H1 (cell line): ENCODE data around the gene RAET1L. TPM values are rescaled to one million over a fixed set of nuclear protein-coding genes. Genes with fewer than 3 reads are reported as not detected.

Experiments used
- CTCF ChIA-PET: fragments of 300-600 bp; sonication (Branson Sonifier 250); formaldehyde crosslinking; loops from one replicate; lab custom pipeline; 2021; ENCODE audit not compliant: partially characterized antibody; lab: Charles Lee
- POLR2A ChIA-PET: fragments of 300-600 bp; sonication (Branson Sonifier 250); formaldehyde crosslinking; loops from one replicate; lab custom pipeline; 2021; ENCODE audit warnings: inconsistent platforms; ENCODE audit not compliant: partially characterized antibody; lab: Charles Lee
- DNase-seq, 2 experiments: peaks; one replicate each; pipeline versions ENCODE4 v3.0.0 to v3.0.0-alpha.2; 2010 to 2022; ENCODE audit warnings: low spot score in 2 of 2, low read depth in 1 of 2, mixed read lengths in 1 of 2
- FAIRE-seq: peaks from 2 replicates; lab custom pipeline; 2011; peaks lifted over from hg19 to GRCh38; lab: Jason Lieb, UNC
- H2AFZ ChIP-seq: 2 replicates; pipeline ENCODE4 v1.8.1; 2012; ENCODE audit warnings: low read length, inconsistent platforms
- H2AK5ac ChIP-seq: 2 replicates; pipeline ENCODE4 v1.6.1; 2013; ENCODE audit warnings: low read depth, low read length
- H2BK120ac ChIP-seq: replicated peaks from 2 replicates; pipeline ENCODE3; 2013; ENCODE audit warnings: low read depth, low read length, inconsistent platforms
- H2BK12ac ChIP-seq: 2 replicates; pipeline ENCODE4 v1.6.1; 2013; ENCODE audit warnings: low read depth, low read length
- H2BK15ac ChIP-seq: 2 replicates; pipeline ENCODE4 v1.6.1; 2013; ENCODE audit warnings: low read length
- H2BK20ac ChIP-seq: 2 replicates; pipeline ENCODE4 v1.6.1; 2013; ENCODE audit warnings: low read length
- H2BK5ac ChIP-seq: 2 replicates; pipeline ENCODE4 v1.6.1; 2013; ENCODE audit warnings: low read depth, low read length
- H3K14ac ChIP-seq: 2 replicates; pipeline ENCODE4 v1.6.1; 2013; ENCODE audit warnings: inconsistent platforms; ENCODE audit not compliant: insufficient read length
- H3K18ac ChIP-seq: 2 replicates; pipeline ENCODE4 v1.6.1; 2013; ENCODE audit warnings: low read length; ENCODE audit errors: extremely low read depth
- H3K23ac ChIP-seq: 2 replicates; pipeline ENCODE4 v1.6.1; 2013; ENCODE audit warnings: inconsistent platforms; ENCODE audit not compliant: insufficient read length
- H3K23me2 ChIP-seq: 2 replicates; pipeline ENCODE4 v1.6.1; 2013; ENCODE audit warnings: low read depth, low read length
- H3K27ac ChIP-seq: 2 replicates; pipeline ENCODE4 v1.6.1; 2011; ENCODE audit warnings: low read depth, low read length, inconsistent platforms
- H3K27me3 ChIP-seq, 4 experiments: replicated peaks in 1 of 4; 1 replicate in 1 of 4; 2 replicates in 3 of 4; pipeline versions ENCODE4 v1.6.1 to v1.8.1; 2011 to 2013; ENCODE audit warnings: low read length in 3 of 4, mild to moderate bottlenecking in 3 of 4, inconsistent platforms in 2 of 4, mixed read lengths in 2 of 4, moderate library complexity in 1 of 4; ENCODE audit not compliant: control insufficient read depth in 3 of 4, insufficient read depth in 3 of 4; ENCODE audit errors: extremely low read depth in 1 of 4
- H3K36me3 ChIP-seq, 4 experiments: 2 replicates each; pipeline versions ENCODE4 v1.6.1 to v1.8.1; 2011 to 2013; ENCODE audit warnings: mild to moderate bottlenecking in 4 of 4, low read length in 3 of 4, moderate library complexity in 2 of 4, control low read depth in 1 of 4, inconsistent platforms in 1 of 4; ENCODE audit not compliant: insufficient read depth in 4 of 4, control insufficient read depth in 2 of 4
- H3K4ac ChIP-seq: replicated peaks from 2 replicates; pipeline ENCODE3; 2013; ENCODE audit warnings: low read length, low read depth, mixed read lengths, inconsistent platforms; ENCODE audit not compliant: insufficient read length
- H3K4me1 ChIP-seq, 4 experiments: replicated peaks in 1 of 4; 1 replicate in 1 of 4; 2 replicates in 3 of 4; pipeline versions ENCODE4 v1.6.1 to v1.8.1; 2011 to 2013; ENCODE audit warnings: low read length in 3 of 4, inconsistent platforms in 2 of 4, mixed read lengths in 1 of 4; ENCODE audit not compliant: insufficient read depth in 4 of 4, control insufficient read depth in 3 of 4
- H3K4me2 ChIP-seq, 2 experiments: 2 replicates each; pipeline versions ENCODE4 v1.6.1 to v1.8.1; 2011 to 2013; ENCODE audit warnings: low read depth in 2 of 2, low read length in 2 of 2, control low read depth in 1 of 2, inconsistent platforms in 1 of 2, mild to moderate bottlenecking in 1 of 2; ENCODE audit not compliant: insufficient read depth in 1 of 2
- H3K4me3 ChIP-seq, 4 experiments: fragments of 200-600, 300-600 bp in 1 of 4; sonication (generic), shearing (Covaris generic), sonication (Bioruptor Twin) in 1 of 4; 2 replicates each; pipeline versions ENCODE4 v1.5.1 to v1.8.1; 2011 to 2016; ENCODE audit warnings: low read length in 4 of 4, low read depth in 3 of 4, control low read depth in 2 of 4, inconsistent platforms in 2 of 4, mild to moderate bottlenecking in 2 of 4, mixed read lengths in 1 of 4, moderate library complexity in 1 of 4; ENCODE audit not compliant: insufficient read depth in 2 of 4; ENCODE audit errors: extremely low read depth in 1 of 4
- H3K56ac ChIP-seq: replicated peaks from 2 replicates; pipeline ENCODE3; 2013; ENCODE audit warnings: low read depth, mild to moderate bottlenecking, mixed read lengths, low read length, inconsistent platforms; ENCODE audit not compliant: insufficient read length
- H3K79me1 ChIP-seq: 2 replicates; pipeline ENCODE4 v1.6.1; 2013; ENCODE audit warnings: low read depth, low read length, control low read depth
- H3K79me2 ChIP-seq, 2 experiments: 2 replicates each; pipeline versions ENCODE4 v1.6.1 to v1.8.1; 2012 to 2013; ENCODE audit warnings: low read length in 2 of 2, mild to moderate bottlenecking in 2 of 2, inconsistent platforms in 1 of 2; ENCODE audit not compliant: insufficient read depth in 2 of 2, control insufficient read depth in 1 of 2
- H3K9ac ChIP-seq, 4 experiments: replicated peaks in 1 of 4; 1 replicate in 1 of 4; 2 replicates in 3 of 4; pipeline versions ENCODE4 v1.6.1 to v1.8.1; 2011 to 2013; ENCODE audit warnings: low read depth in 3 of 4, low read length in 3 of 4, control low read depth in 2 of 4, mild to moderate bottlenecking in 2 of 4, moderate library complexity in 2 of 4, inconsistent platforms in 1 of 4; ENCODE audit errors: extremely low read depth in 1 of 4
- H3K9me3 ChIP-seq, 2 experiments: 2 replicates each; pipeline versions ENCODE4 v1.6.1 to v1.8.1; 2012 to 2013; ENCODE audit warnings: mild to moderate bottlenecking in 2 of 2, moderate library complexity in 2 of 2, control low read depth in 1 of 2, inconsistent platforms in 1 of 2, low read depth in 1 of 2, low read length in 1 of 2, mixed read lengths in 1 of 2; ENCODE audit not compliant: insufficient read depth in 2 of 2
- H4K20me1 ChIP-seq, 2 experiments: replicated peaks in 1 of 2; 2 replicates each; pipeline versions ENCODE3 to v1.8.1; 2011 to 2013; ENCODE audit warnings: inconsistent platforms in 2 of 2, low read length in 2 of 2, mild to moderate bottlenecking in 1 of 2; ENCODE audit not compliant: insufficient read depth in 2 of 2, control insufficient read depth in 1 of 2
- H4K5ac ChIP-seq: 2 replicates; pipeline ENCODE4 v1.6.1; 2013; ENCODE audit warnings: low read length, low read depth, mixed read lengths, inconsistent platforms; ENCODE audit not compliant: insufficient read length
- H4K8ac ChIP-seq: 2 replicates; pipeline ENCODE4 v1.8.0; 2013; ENCODE audit warnings: mild to moderate bottlenecking, moderate library complexity, low read length, inconsistent platforms; ENCODE audit not compliant: insufficient read depth; ENCODE audit errors: extremely low read depth
- H4K91ac ChIP-seq: replicated peaks from 2 replicates; pipeline ENCODE3; 2013; ENCODE audit warnings: low read length, mixed read lengths, inconsistent platforms; ENCODE audit not compliant: insufficient read length
- BACH1 ChIP-seq: IDR thresholded peaks from 2 replicates; pipeline ENCODE4 v1.6.1; 2012; ENCODE audit warnings: low read length, improper control_type of control experiment
- CBX8 ChIP-seq: fragments of 300-800, 300-1000 bp; sonication (generic); IDR thresholded peaks from 2 replicates; pipeline ENCODE4 v1.7.1; 2016; ENCODE audit warnings: low read depth, low read length, borderline replicate concordance
- CTBP2 ChIP-seq: IDR thresholded peaks from 2 replicates; pipeline ENCODE4 v1.7.0; 2011; ENCODE audit warnings: borderline replicate concordance, mild to moderate bottlenecking, moderate library complexity, mixed read lengths, low read length; ENCODE audit not compliant: insufficient read depth, insufficient read length
- EZH2 ChIP-seq: fragments of 200-600 bp; sonication (generic); IDR thresholded peaks from 2 replicates; pipeline ENCODE4 v1.7.1; 2012; ENCODE audit warnings: low read depth, mild to moderate bottlenecking, moderate library complexity, low read length, inconsistent platforms; ENCODE audit not compliant: severe bottlenecking
- FOSL1 ChIP-seq: IDR thresholded peaks from 2 replicates; pipeline ENCODE4 v1.6.1; 2011; ENCODE audit warnings: mild to moderate bottlenecking, low read depth, low read length, moderate library complexity; ENCODE audit not compliant: insufficient read depth
- JUN ChIP-seq: IDR thresholded peaks from 2 replicates; pipeline ENCODE4 v1.6.1; 2011; ENCODE audit warnings: low read depth, mild to moderate bottlenecking, improper control_type of control experiment, low read length
- KDM4A ChIP-seq: IDR thresholded peaks from one replicate; pipeline ENCODE4 v1.7.1; 2012; ENCODE audit warnings: low read depth, mild to moderate bottlenecking, moderate library complexity, low read length, inconsistent platforms; ENCODE audit not compliant: severe bottlenecking
- SIX5 ChIP-seq: IDR thresholded peaks from 2 replicates; pipeline ENCODE4 v1.6.1; 2011; ENCODE audit warnings: mild to moderate bottlenecking, low read depth, low read length
- SP1 ChIP-seq: IDR thresholded peaks from 2 replicates; pipeline ENCODE4 v1.6.1; 2011; ENCODE audit warnings: low read depth, low read length
- SUZ12 ChIP-seq: fragments of 200-600 bp; sonication (generic); IDR thresholded peaks from 2 replicates; pipeline ENCODE4 v1.6.1; 2012; ENCODE audit warnings: mild to moderate bottlenecking, inconsistent platforms, low read length, moderate library complexity, mixed read lengths
- YY1 ChIP-seq: IDR thresholded peaks from 2 replicates; pipeline ENCODE4 v1.6.1; 2011; ENCODE audit warnings: low read depth, mild to moderate bottlenecking, low read length
- WGBS, 2 experiments: shearing (Covaris generic) in 1 of 2; methylation state at CpG; one replicate each; pipeline versions ENCODE4 v1.1.6 to v1.1.7; 2013 to 2015; ENCODE audit warnings: low lambda C conversion rate in 2 of 2, mixed read lengths in 2 of 2, inconsistent platforms in 1 of 2, low coverage in 1 of 2, missing lambda C conversion rate in 1 of 2; ENCODE audit not compliant: insufficient replicate concordance in 2 of 2, insufficient coverage in 1 of 2, insufficient read length in 1 of 2; ENCODE audit errors: extremely low coverage in 1 of 2, missing lambda C conversion rate in 1 of 2; 5-methylcytosine and 5-hydroxymethylcytosine counted together
- polyA plus RNA-seq, 7 experiments: library from polyadenylated mRNA; depleted of rRNA in 3 of 7; stranded (reverse) in 5 of 7; unstranded in 2 of 7; fragments of >200 nt in 5 of 7; fragments of 200-250 nt in 2 of 7; gene quantifications; 1 replicate in 5 of 7; 2 replicates in 1 of 7; 4 replicates in 1 of 7; pipeline versions ENCODE4 v1.2.1 to v1.2.3, GENCODE V29; 2011 to 2013; ENCODE audit warnings: missing spikeins in 2 of 7, mixed read lengths in 2 of 7
- total RNA-seq: library from RNA; stranded (reverse); fragmentation: NEBNext Ultra II Directional; extraction: Animal tissue kit (Norgen Biotek cat#: 25700); gene quantifications from 2 replicates; pipeline ENCODE4 v1.2.1, GENCODE V29; 2021

RAET1L gene
- total and polyA plus RNA-seq, 2 of the 8 experiments (the other 6 are each of a cell fraction or from before 2014, with no cell fraction given): not detected

- peak in 1 of 2 experiments; percentile 76 for DNase-seq
- no peak overlapping the region for H4K91ac ChIP-seq
- H2BK120ac ChIP-seq: no peak overlapping the region
- POLR2A ChIA-PET: interaction anchor here (1.4 kb wide), 1 partner anchor 23 kb away, joined by 5 read pairs; no protein-coding TSS in a partner anchor
- CTCF ChIA-PET: interaction anchor here (0.8 to 3.6 kb wide), 3 partner anchors 9 to 38 kb away, joined by 3 to 20 read pairs (median 4); no protein-coding TSS in a partner anchor
- H4K20me1 ChIP-seq: peaks cover 8 to 21% of the 10 kb centered on the region in 2 experiments
- peaks cover 2 to 24% (median 15%) of the 10 kb centered on the region in 4 experiments for H3K4me1 ChIP-seq
- H2BK12ac ChIP-seq: peak overlapping the region; percentile 18; the same call in 1 of the 2 replicates
- no peak overlapping the region for H3K23ac ChIP-seq
- H3K14ac ChIP-seq: no peak overlapping the region
- FAIRE-seq: peak; percentile 45
- H3K36me3 ChIP-seq: no peaks in the 10 kb centered on the region
- no peak overlapping the region for H3K27ac ChIP-seq
- no peaks in the 10 kb centered on the region for H3K79me2 ChIP-seq
- peaks cover 82 to 97% (median 92%) of the 10 kb centered on the region in 4 experiments for H3K27me3 ChIP-seq
- H2BK15ac ChIP-seq: peak overlapping the region; percentile 72
- H2AK5ac ChIP-seq: no peak overlapping the region
- H3K9ac ChIP-seq: no peak overlapping the region
- H4K8ac ChIP-seq: no peak overlapping the region
- H3K4ac ChIP-seq: no peak overlapping the region
- peak overlapping the region in 1 of 4 experiments; percentile 30; a peak in 3 of 8 replicates for H3K4me3 ChIP-seq
- peak overlapping the region; percentile 6; the same call in 1 of the 2 replicates for H2BK20ac ChIP-seq
- no peaks in the 10 kb centered on the region; the same call in 1 of the 2 replicates for H3K23me2 ChIP-seq
- H2BK5ac ChIP-seq: no peak overlapping the region
- no peak overlapping the region; the same call in 1 of the 2 replicates for H3K18ac ChIP-seq
- no peak overlapping the region for H2AFZ ChIP-seq
- no peak overlapping the region for H4K5ac ChIP-seq
- no peaks in the 10 kb centered on the region for H3K79me1 ChIP-seq
- H3K9me3 ChIP-seq: no peaks in the 10 kb centered on the region
- peak overlapping the region; percentile 47 to 62 for H3K4me2 ChIP-seq
- no peak overlapping the region for H3K56ac ChIP-seq
- whole genome bisulfite sequencing, 2 experiments: 2% methylated on average over 16 of the region's 17 CpGs; no CpG with 5 or more reads in 1 of the 2 experiments
- TF ChIP-seq SP1 (peak; percentile 49; the same call in 1 of the 2 replicates), CTBP2 (peak; percentile 100), CBX8 (no peak), BACH1 (0 out of 2 replicates have a peak, but pooled peaks have one; percentile 15), FOSL1 (no peak), JUN (no peak), SUZ12 (peak; percentile 85; the same call in 1 of the 2 replicates), YY1 (peak; percentile 38; the same call in 1 of the 2 replicates), KDM4A (no peak), EZH2 (peak; percentile 40), SIX5 (no peak)
Observed at GRCh38 chr6:149988550-149989346, 36.6 kb downstream of the RAET1L start.
